ENCODE measurements around the gene MFNG. TPM values are rescaled to one million over a fixed set of nuclear protein-coding genes. Genes with fewer than 3 reads are reported as not detected.

Gene MFNG
- polyA plus RNA-seq, 1 donor from 2014 or later, result 0.17 TPM

- Histone ChIP-seq H3K4me2 (ENCODE audit: low read length) (no peak overlapping the region), H3K4me3 (ENCODE audit: low read length) (no peak overlapping the region), H3K9me2 (ENCODE audit: insufficient read depth, low read length) (no peaks in the 10 kb centered on the region), H3K79me2 (replicated peaks; ENCODE audit: insufficient read depth, low read length) (no peaks in the 10 kb centered on the region), H4K20me1 (ENCODE audit: insufficient read depth) (no peaks in the 10 kb centered on the region), H3F3A (ENCODE audit: insufficient read depth, low read length, poor library complexity, severe bottlenecking) (no peaks in the 10 kb centered on the region), H2AFZ (ENCODE audit: low read depth, low read length) (no peak overlapping the region), H3K36me3 (ENCODE audit: insufficient read depth, low read length) (no peaks in the 10 kb centered on the region), H3K27ac (ENCODE audit: low read length) (no peak overlapping the region), H3K9ac (ENCODE audit: low read length) (no peak overlapping the region), H3K27me3 (ENCODE audit: insufficient read depth, low read depth, low read length) (no peaks in the 10 kb centered on the region), H3K9me3 (ENCODE audit: low read length) (no peaks in the 10 kb centered on the region)
- TF ChIP-seq, protein P1, sequence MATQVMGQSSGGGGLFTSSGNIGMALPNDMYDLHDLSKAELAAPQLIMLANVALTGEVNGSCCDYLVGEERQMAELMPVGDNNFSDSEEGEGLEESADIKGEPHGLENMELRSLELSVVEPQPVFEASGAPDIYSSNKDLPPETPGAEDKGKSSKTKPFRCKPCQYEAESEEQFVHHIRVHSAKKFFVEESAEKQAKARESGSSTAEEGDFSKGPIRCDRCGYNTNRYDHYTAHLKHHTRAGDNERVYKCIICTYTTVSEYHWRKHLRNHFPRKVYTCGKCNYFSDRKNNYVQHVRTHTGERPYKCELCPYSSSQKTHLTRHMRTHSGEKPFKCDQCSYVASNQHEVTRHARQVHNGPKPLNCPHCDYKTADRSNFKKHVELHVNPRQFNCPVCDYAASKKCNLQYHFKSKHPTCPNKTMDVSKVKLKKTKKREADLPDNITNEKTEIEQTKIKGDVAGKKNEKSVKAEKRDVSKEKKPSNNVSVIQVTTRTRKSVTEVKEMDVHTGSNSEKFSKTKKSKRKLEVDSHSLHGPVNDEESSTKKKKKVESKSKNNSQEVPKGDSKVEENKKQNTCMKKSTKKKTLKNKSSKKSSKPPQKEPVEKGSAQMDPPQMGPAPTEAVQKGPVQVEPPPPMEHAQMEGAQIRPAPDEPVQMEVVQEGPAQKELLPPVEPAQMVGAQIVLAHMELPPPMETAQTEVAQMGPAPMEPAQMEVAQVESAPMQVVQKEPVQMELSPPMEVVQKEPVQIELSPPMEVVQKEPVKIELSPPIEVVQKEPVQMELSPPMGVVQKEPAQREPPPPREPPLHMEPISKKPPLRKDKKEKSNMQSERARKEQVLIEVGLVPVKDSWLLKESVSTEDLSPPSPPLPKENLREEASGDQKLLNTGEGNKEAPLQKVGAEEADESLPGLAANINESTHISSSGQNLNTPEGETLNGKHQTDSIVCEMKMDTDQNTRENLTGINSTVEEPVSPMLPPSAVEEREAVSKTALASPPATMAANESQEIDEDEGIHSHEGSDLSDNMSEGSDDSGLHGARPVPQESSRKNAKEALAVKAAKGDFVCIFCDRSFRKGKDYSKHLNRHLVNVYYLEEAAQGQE (IDR thresholded peaks at IDR 0.05; ENCODE audit: borderline replicate concordance), result no peak
- TF ChIP-seq RAD21 (conservative IDR thresholded peaks at IDR 0.05) (no peak), CTCF (IDR thresholded peaks at IDR 0.05; ENCODE audit: poor library complexity, severe bottlenecking) (no peak), TAF1 (IDR thresholded peaks at IDR 0.05; ENCODE audit: low read depth) (no peak), POLR2AphosphoS5 (IDR thresholded peaks at IDR 0.05) (no peak), MXI1 (conservative IDR thresholded peaks at IDR 0.05; ENCODE audit: poor library complexity, severe bottlenecking) (no peak), EZH2 (IDR thresholded peaks at IDR 0.05; ENCODE audit: borderline replicate concordance, insufficient read depth, low read length, poor library complexity, severe bottlenecking) (no peak), SMC3 (conservative IDR thresholded peaks at IDR 0.05; ENCODE audit: poor library complexity) (no peak), EP300 (conservative IDR thresholded peaks at IDR 0.05; ENCODE audit: poor library complexity, severe bottlenecking) (no peak)
Observed at GRCh38 chr22:37485395-37486223, 575 bp downstream of the MFNG start.

GRCh38 chr22:37484480-37485394, 1.4 kb downstream of the MFNG start:
- no peak for TF ChIP-seq POLR2AphosphoS5 (IDR thresholded peaks at IDR 0.05)
- no peak for TF ChIP-seq SMC3 (conservative IDR thresholded peaks at IDR 0.05; ENCODE audit: poor library complexity)
- no peak for TF ChIP-seq CTCF (IDR thresholded peaks at IDR 0.05; ENCODE audit: poor library complexity, severe bottlenecking)
- TF ChIP-seq EP300 (conservative IDR thresholded peaks at IDR 0.05; ENCODE audit: poor library complexity, severe bottlenecking), result no peak
- no peak for TF ChIP-seq RAD21 (conservative IDR thresholded peaks at IDR 0.05)
- no peak for TF ChIP-seq TAF1 (IDR thresholded peaks at IDR 0.05; ENCODE audit: low read depth)
- TF ChIP-seq, protein P1 (IDR thresholded peaks at IDR 0.05; ENCODE audit: borderline replicate concordance), result no peak
- no peak for TF ChIP-seq EZH2 (IDR thresholded peaks at IDR 0.05; ENCODE audit: borderline replicate concordance, insufficient read depth, low read length, poor library complexity, severe bottlenecking)
- no peak for TF ChIP-seq MXI1 (conservative IDR thresholded peaks at IDR 0.05; ENCODE audit: poor library complexity, severe bottlenecking)
- Histone ChIP-seq H3K27ac (ENCODE audit: low read length) (no peak overlapping the region), H3K4me2 (ENCODE audit: low read length) (no peak overlapping the region), H3K9ac (ENCODE audit: low read length) (no peak overlapping the region), H3K27me3 (ENCODE audit: insufficient read depth, low read depth, low read length) (no peaks in the 10 kb centered on the region), H2AFZ (ENCODE audit: low read depth, low read length) (no peak overlapping the region), H3F3A (ENCODE audit: insufficient read depth, low read length, poor library complexity, severe bottlenecking) (no peaks in the 10 kb centered on the region), H3K36me3 (ENCODE audit: insufficient read depth, low read length) (no peaks in the 10 kb centered on the region), H3K4me3 (ENCODE audit: low read length) (no peak overlapping the region), H3K9me2 (ENCODE audit: insufficient read depth, low read length) (no peaks in the 10 kb centered on the region), H3K79me2 (replicated peaks; ENCODE audit: insufficient read depth, low read length) (no peaks in the 10 kb centered on the region), H4K20me1 (ENCODE audit: insufficient read depth) (no peaks in the 10 kb centered on the region), H3K9me3 (ENCODE audit: low read length) (no peaks in the 10 kb centered on the region)

Measured in neural cell (in vitro differentiated cells).